K562 (cell line): ENCODE data around the gene ZNF473. TPM values are rescaled to one million over a fixed set of nuclear protein-coding genes. Genes with fewer than 3 reads are reported as not detected.

ENCODE experiments used
- BACH1 ChIP-seq: fragments of 200-800 bp; sonication (Bioruptor generic); IDR thresholded peaks from 2 replicates; pipeline ENCODE4 v1.6.1; 2016; ENCODE audit warnings: missing genetic modification characterization, missing compliant biosample characterization
- DPF2 ChIP-seq: fragments of 450-650 bp; IDR thresholded peaks from 2 replicates; pipeline ENCODE4 v1.6.1; 2016
- GABPB2 ChIP-seq: fragments of 250-450 bp; sonication (Bioruptor Pico); conservative IDR thresholded peaks from 2 replicates; pipeline ENCODE4 v1.5.1; 2021; ENCODE audit warnings: mild to moderate bottlenecking
- GATA2 ChIP-seq: sonication (generic); formaldehyde crosslinking; IDR thresholded peaks from 2 replicates; pipeline ENCODE4 v1.4.0; 2020; ENCODE audit warnings: mild to moderate bottlenecking, missing genetic modification reagents
- HDAC6 ChIP-seq: IDR thresholded peaks from 2 replicates; pipeline ENCODE4 v1.6.1; 2012; ENCODE audit warnings: low read depth, mild to moderate bottlenecking, control low read depth, inconsistent platforms, low read length, moderate library complexity
- IRF2 ChIP-seq: sonication (generic); formaldehyde crosslinking; IDR thresholded peaks from 2 replicates; pipeline ENCODE4 v1.8.1; 2022; ENCODE audit warnings: mild to moderate bottlenecking, missing genetic modification reagents
- KDM2B ChIP-seq: fragments of 250-450 bp; sonication (Bioruptor Pico); IDR thresholded peaks from 2 replicates; pipeline ENCODE4 v1.8.0; 2021; ENCODE audit warnings: mild to moderate bottlenecking, moderate library complexity
- MCM5 ChIP-seq: fragments of 450-650 bp; IDR thresholded peaks from 2 replicates; pipeline ENCODE4 v1.6.1; 2016; ENCODE audit warnings: low read depth
- PHB2 ChIP-seq: fragments of 450-650 bp; IDR thresholded peaks from 2 replicates; pipeline ENCODE4 v1.6.1; 2017; ENCODE audit warnings: low read depth
- SRSF9 ChIP-seq: fragments of 200-400 bp; formaldehyde crosslinking; IDR thresholded peaks from 2 replicates; pipeline ENCODE4 v1.6.1; 2017; ENCODE audit warnings: low read depth, low read length, borderline replicate concordance
- STAG1 ChIP-seq: sonication (generic); formaldehyde crosslinking; IDR thresholded peaks from 2 replicates; pipeline ENCODE4 v1.5.0; 2020; ENCODE audit warnings: missing genetic modification reagents, borderline replicate concordance
- THAP7 ChIP-seq: fragments of 250-450 bp; sonication (Bioruptor Pico); IDR thresholded peaks from 2 replicates; pipeline ENCODE4 v1.5.0; 2021
- ZFP1 ChIP-seq: fragments of 450-650 bp; formaldehyde crosslinking; IDR thresholded peaks from 2 replicates; pipeline ENCODE4 v1.4.0; 2020; ENCODE audit warnings: mild to moderate bottlenecking, mixed read lengths
- ZKSCAN3 ChIP-seq: fragments of 250-450 bp; sonication (Bioruptor Pico); IDR thresholded peaks from 2 replicates; pipeline ENCODE4 v1.4.0; 2020
- ZNF224 ChIP-seq: sonication (generic); formaldehyde crosslinking; IDR thresholded peaks from 2 replicates; pipeline ENCODE4 v1.8.0; 2022; ENCODE audit warnings: mild to moderate bottlenecking, missing genetic modification reagents
- ZNF695 ChIP-seq: fragments of 450-650 bp; formaldehyde crosslinking; IDR thresholded peaks from 2 replicates; pipeline ENCODE4 v1.4.0; 2020; ENCODE audit warnings: mild to moderate bottlenecking, moderate library complexity
- ZNF699 ChIP-seq: fragments of 250-450 bp; sonication (Bioruptor Pico); IDR thresholded peaks from 2 replicates; pipeline ENCODE4 v1.8.0; 2021; ENCODE audit warnings: mild to moderate bottlenecking, moderate library complexity; ENCODE audit not compliant: insufficient replicate concordance
- ZNF766 ChIP-seq: fragments of 200-800 bp; sonication (Bioruptor generic); conservative IDR thresholded peaks from 2 replicates; pipeline ENCODE4 v1.6.1; 2016; ENCODE audit warnings: missing genetic modification characterization, missing compliant biosample characterization
- polyA plus RNA-seq, 8 experiments: library from polyadenylated mRNA; depleted of rRNA in 4 of 8; stranded (reverse) in 5 of 8; unstranded in 3 of 8; fragments of >200 nt; fragmentation: Nextera tagmentation in 2 of 8; fragmentation: Illumina TruSeq in 1 of 8; extraction: Ambion mirVana in 2 of 8; extraction: Trizol in 1 of 8; gene quantifications; 2 replicates each; pipeline versions ENCODE4 v1.2.1 to v1.2.3, GENCODE V29; 2011 to 2014; ENCODE audit warnings: inconsistent platforms in 1 of 8, missing spikeins in 1 of 8
- total RNA-seq, 7 experiments: library from RNA; depleted of rRNA in 6 of 7; stranded (reverse); fragments of >200 nt in 6 of 7; fragmentation: Illumina TruSeq in 2 of 7; extraction: Trizol in 2 of 7; gene quantifications; 2 replicates each; pipeline versions ENCODE4 v1.2.1 to v1.2.3, GENCODE V29; 2011 to 2021; ENCODE audit warnings: low replicate concordance in 1 of 7
- TF ChIP-seq, protein P1 (sequence below): fragments of 200-600 bp; sonication (generic); IDR thresholded peaks from one replicate; pipeline ENCODE4 v1.6.1; 2012; ENCODE audit warnings: mild to moderate bottlenecking, low read depth, low read length, inconsistent platforms

The ZNF473 gene
- total and polyA plus RNA-seq, 9 of the 15 experiments (the other 6 are each of a cell fraction or from before 2014, with no cell fraction given): 8.2 to 34.0 (median 28.5) TPM

GRCh38 chr19:50050406-50051227 is 24.8 kb downstream of the ZNF473 start (continued):
- TF ChIP-seq THAP7 (CRISPR knock-in tag): no peak
- TF ChIP-seq GABPB2 (CRISPR knock-in tag): no peak
- TF ChIP-seq KDM2B (CRISPR knock-in tag): no peak
- no peak for TF ChIP-seq GATA2
- no peak for TF ChIP-seq MCM5
- TF ChIP-seq, protein P1, sequence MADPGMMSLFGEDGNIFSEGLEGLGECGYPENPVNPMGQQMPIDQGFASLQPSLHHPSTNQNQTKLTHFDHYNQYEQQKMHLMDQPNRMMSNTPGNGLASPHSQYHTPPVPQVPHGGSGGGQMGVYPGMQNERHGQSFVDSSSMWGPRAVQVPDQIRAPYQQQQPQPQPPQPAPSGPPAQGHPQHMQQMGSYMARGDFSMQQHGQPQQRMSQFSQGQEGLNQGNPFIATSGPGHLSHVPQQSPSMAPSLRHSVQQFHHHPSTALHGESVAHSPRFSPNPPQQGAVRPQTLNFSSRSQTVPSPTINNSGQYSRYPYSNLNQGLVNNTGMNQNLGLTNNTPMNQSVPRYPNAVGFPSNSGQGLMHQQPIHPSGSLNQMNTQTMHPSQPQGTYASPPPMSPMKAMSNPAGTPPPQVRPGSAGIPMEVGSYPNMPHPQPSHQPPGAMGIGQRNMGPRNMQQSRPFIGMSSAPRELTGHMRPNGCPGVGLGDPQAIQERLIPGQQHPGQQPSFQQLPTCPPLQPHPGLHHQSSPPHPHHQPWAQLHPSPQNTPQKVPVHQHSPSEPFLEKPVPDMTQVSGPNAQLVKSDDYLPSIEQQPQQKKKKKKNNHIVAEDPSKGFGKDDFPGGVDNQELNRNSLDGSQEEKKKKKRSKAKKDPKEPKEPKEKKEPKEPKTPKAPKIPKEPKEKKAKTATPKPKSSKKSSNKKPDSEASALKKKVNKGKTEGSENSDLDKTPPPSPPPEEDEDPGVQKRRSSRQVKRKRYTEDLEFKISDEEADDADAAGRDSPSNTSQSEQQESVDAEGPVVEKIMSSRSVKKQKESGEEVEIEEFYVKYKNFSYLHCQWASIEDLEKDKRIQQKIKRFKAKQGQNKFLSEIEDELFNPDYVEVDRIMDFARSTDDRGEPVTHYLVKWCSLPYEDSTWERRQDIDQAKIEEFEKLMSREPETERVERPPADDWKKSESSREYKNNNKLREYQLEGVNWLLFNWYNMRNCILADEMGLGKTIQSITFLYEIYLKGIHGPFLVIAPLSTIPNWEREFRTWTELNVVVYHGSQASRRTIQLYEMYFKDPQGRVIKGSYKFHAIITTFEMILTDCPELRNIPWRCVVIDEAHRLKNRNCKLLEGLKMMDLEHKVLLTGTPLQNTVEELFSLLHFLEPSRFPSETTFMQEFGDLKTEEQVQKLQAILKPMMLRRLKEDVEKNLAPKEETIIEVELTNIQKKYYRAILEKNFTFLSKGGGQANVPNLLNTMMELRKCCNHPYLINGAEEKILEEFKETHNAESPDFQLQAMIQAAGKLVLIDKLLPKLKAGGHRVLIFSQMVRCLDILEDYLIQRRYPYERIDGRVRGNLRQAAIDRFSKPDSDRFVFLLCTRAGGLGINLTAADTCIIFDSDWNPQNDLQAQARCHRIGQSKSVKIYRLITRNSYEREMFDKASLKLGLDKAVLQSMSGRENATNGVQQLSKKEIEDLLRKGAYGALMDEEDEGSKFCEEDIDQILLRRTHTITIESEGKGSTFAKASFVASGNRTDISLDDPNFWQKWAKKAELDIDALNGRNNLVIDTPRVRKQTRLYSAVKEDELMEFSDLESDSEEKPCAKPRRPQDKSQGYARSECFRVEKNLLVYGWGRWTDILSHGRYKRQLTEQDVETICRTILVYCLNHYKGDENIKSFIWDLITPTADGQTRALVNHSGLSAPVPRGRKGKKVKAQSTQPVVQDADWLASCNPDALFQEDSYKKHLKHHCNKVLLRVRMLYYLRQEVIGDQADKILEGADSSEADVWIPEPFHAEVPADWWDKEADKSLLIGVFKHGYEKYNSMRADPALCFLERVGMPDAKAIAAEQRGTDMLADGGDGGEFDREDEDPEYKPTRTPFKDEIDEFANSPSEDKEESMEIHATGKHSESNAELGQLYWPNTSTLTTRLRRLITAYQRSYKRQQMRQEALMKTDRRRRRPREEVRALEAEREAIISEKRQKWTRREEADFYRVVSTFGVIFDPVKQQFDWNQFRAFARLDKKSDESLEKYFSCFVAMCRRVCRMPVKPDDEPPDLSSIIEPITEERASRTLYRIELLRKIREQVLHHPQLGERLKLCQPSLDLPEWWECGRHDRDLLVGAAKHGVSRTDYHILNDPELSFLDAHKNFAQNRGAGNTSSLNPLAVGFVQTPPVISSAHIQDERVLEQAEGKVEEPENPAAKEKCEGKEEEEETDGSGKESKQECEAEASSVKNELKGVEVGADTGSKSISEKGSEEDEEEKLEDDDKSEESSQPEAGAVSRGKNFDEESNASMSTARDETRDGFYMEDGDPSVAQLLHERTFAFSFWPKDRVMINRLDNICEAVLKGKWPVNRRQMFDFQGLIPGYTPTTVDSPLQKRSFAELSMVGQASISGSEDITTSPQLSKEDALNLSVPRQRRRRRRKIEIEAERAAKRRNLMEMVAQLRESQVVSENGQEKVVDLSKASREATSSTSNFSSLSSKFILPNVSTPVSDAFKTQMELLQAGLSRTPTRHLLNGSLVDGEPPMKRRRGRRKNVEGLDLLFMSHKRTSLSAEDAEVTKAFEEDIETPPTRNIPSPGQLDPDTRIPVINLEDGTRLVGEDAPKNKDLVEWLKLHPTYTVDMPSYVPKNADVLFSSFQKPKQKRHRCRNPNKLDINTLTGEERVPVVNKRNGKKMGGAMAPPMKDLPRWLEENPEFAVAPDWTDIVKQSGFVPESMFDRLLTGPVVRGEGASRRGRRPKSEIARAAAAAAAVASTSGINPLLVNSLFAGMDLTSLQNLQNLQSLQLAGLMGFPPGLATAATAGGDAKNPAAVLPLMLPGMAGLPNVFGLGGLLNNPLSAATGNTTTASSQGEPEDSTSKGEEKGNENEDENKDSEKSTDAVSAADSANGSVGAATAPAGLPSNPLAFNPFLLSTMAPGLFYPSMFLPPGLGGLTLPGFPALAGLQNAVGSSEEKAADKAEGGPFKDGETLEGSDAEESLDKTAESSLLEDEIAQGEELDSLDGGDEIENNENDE: no peak
- TF ChIP-seq DPF2: no peak
- no peak for TF ChIP-seq ZFP1
- TF ChIP-seq ZNF699: no peak
- no peak for TF ChIP-seq ZNF695 (CRISPR knock-in tag)
- no peak for TF ChIP-seq STAG1 (CRISPR knock-in tag)
- no peak for TF ChIP-seq SRSF9
- TF ChIP-seq ZNF224 (CRISPR knock-in tag): no peak
- no peak for TF ChIP-seq PHB2
- no peak for TF ChIP-seq BACH1 (tag)
- no peak for TF ChIP-seq HDAC6
- TF ChIP-seq ZKSCAN3 (CRISPR knock-in tag): no peak
- TF ChIP-seq IRF2: no peak
- no peak for TF ChIP-seq ZNF766 (CRISPR knock-in tag)
